ENCODE results near the gene MRGPRX4. TPM values are rescaled to one million over a fixed set of nuclear protein-coding genes. Genes with fewer than 3 reads are reported as not detected.
"Not testable (repeated sequence)": the region's sequence is repeated elsewhere in the genome, so short reads cannot be mapped to it uniquely, and the experiment has no call there.

The MRGPRX4 gene
- total RNA-seq, 1 experiment from 2014 or later, result not detected

- Mint-ChIP-seq H3K4me3 (ENCODE audit: low read depth, unreplicated experiment) (no peak overlapping the region), H3K27ac (ENCODE audit: unreplicated experiment) (no peak overlapping the region), H3K9me3 (ENCODE audit: low read depth, unreplicated experiment) (no peaks in the 10 kb centered on the region), H3K36me3 (ENCODE audit: insufficient read depth, unreplicated experiment) (no peaks in the 10 kb centered on the region), H3K27me3 (ENCODE audit: unreplicated experiment) (peaks cover 57% of the 10 kb centered on the region), H3K4me1 (ENCODE audit: low read depth, unreplicated experiment) (no peaks in the 10 kb centered on the region)
- intact Hi-C loops (cut with micrococcal nuclease; ENCODE audit: unreplicated experiment), result no loop called here
- no peak for TF ChIP-seq CTCF (IDR thresholded peaks at IDR 0.05; ENCODE audit: unreplicated experiment)
- DNase-seq, result no peak
- CTCF ChIA-PET, result no interaction called here
- no TSS peak for BruUV-seq (replicated peaks)
Measured at GRCh38 chr11:18188796-18189195, 16.2 kb downstream of the MRGPRX4 start.

- CTCF ChIA-PET; intact Hi-C loops (cut with micrococcal nuclease; ENCODE audit: unreplicated experiment): not testable (repeated sequence)
- peaks cover 62% of the 10 kb centered on the region for H3K27me3 Mint-ChIP-seq (ENCODE audit: unreplicated experiment)
Measured at GRCh38 chr11:18189476-18190245, 17.0 kb downstream of the MRGPRX4 start.

GRCh38 chr11:18191376-18191775 is 18.7 kb downstream of the MRGPRX4 start:
- Mint-ChIP-seq H3K36me3 (ENCODE audit: insufficient read depth, unreplicated experiment) (no peaks in the 10 kb centered on the region), H3K4me1 (ENCODE audit: low read depth, unreplicated experiment) (no peaks in the 10 kb centered on the region), H3K9me3 (ENCODE audit: low read depth, unreplicated experiment) (no peaks in the 10 kb centered on the region), H3K27me3 (ENCODE audit: unreplicated experiment) (peaks cover 63% of the 10 kb centered on the region), H3K27ac (ENCODE audit: unreplicated experiment) (no peak overlapping the region), H3K4me3 (ENCODE audit: low read depth, unreplicated experiment) (no peak overlapping the region)
- DNase-seq, result no peak
- CTCF ChIA-PET, result no interaction called here
- intact Hi-C loops (cut with micrococcal nuclease; ENCODE audit: unreplicated experiment), result no loop called here
- BruUV-seq (replicated peaks), result no TSS peak
- no peak for TF ChIP-seq CTCF (IDR thresholded peaks at IDR 0.05; ENCODE audit: unreplicated experiment)

More at GRCh38 chr11:18189476-18190245, 17.0 kb downstream of the MRGPRX4 start:
- BruUV-seq (replicated peaks); H3K4me1 Mint-ChIP-seq (ENCODE audit: low read depth, unreplicated experiment); H3K36me3 Mint-ChIP-seq (ENCODE audit: insufficient read depth, unreplicated experiment); H3K4me3 Mint-ChIP-seq (ENCODE audit: low read depth, unreplicated experiment); H3K27ac Mint-ChIP-seq (ENCODE audit: unreplicated experiment); DNase-seq; H3K9me3 Mint-ChIP-seq (ENCODE audit: low read depth, unreplicated experiment): not testable (repeated sequence)

GRCh38 chr11:18193010-18193409 is 20.4 kb downstream of the MRGPRX4 start:
- no TSS peak for BruUV-seq (replicated peaks)
- Mint-ChIP-seq H3K4me3 (ENCODE audit: low read depth, unreplicated experiment) (no peak overlapping the region), H3K4me1 (ENCODE audit: low read depth, unreplicated experiment) (no peaks in the 10 kb centered on the region), H3K36me3 (ENCODE audit: insufficient read depth, unreplicated experiment) (no peaks in the 10 kb centered on the region), H3K27me3 (ENCODE audit: unreplicated experiment) (peaks cover 63% of the 10 kb centered on the region), H3K27ac (ENCODE audit: unreplicated experiment) (no peak overlapping the region), H3K9me3 (ENCODE audit: low read depth, unreplicated experiment) (no peaks in the 10 kb centered on the region)
- no peak for TF ChIP-seq CTCF (IDR thresholded peaks at IDR 0.05; ENCODE audit: unreplicated experiment)
- no peak for DNase-seq
- intact Hi-C loops (cut with micrococcal nuclease; ENCODE audit: unreplicated experiment), result no loop called here
- CTCF ChIA-PET, result no interaction called here

- CTCF ChIA-PET, result no interaction called here
- BruUV-seq (replicated peaks), result no TSS peak
- DNase-seq, result no peak
- Mint-ChIP-seq H3K4me3 (ENCODE audit: low read depth, unreplicated experiment) (no peak overlapping the region), H3K27ac (ENCODE audit: unreplicated experiment) (no peak overlapping the region), H3K9me3 (ENCODE audit: low read depth, unreplicated experiment) (no peaks in the 10 kb centered on the region), H3K27me3 (ENCODE audit: unreplicated experiment) (peaks cover 60% of the 10 kb centered on the region), H3K4me1 (ENCODE audit: low read depth, unreplicated experiment) (no peaks in the 10 kb centered on the region), H3K36me3 (ENCODE audit: insufficient read depth, unreplicated experiment) (no peaks in the 10 kb centered on the region)
- TF ChIP-seq CTCF (IDR thresholded peaks at IDR 0.05; ENCODE audit: unreplicated experiment), result no peak
- intact Hi-C loops (cut with micrococcal nuclease; ENCODE audit: unreplicated experiment), result no loop called here
Measured at GRCh38 chr11:18196532-18196931, 23.9 kb downstream of the MRGPRX4 start.

GRCh38 chr11:18197738-18198137 is 25.1 kb downstream of the MRGPRX4 start:
- CTCF ChIA-PET; intact Hi-C loops (cut with micrococcal nuclease; ENCODE audit: unreplicated experiment); H3K4me3 Mint-ChIP-seq (ENCODE audit: low read depth, unreplicated experiment); DNase-seq; H3K27ac Mint-ChIP-seq (ENCODE audit: unreplicated experiment); H3K9me3 Mint-ChIP-seq (ENCODE audit: low read depth, unreplicated experiment); H3K4me1 Mint-ChIP-seq (ENCODE audit: low read depth, unreplicated experiment); H3K36me3 Mint-ChIP-seq (ENCODE audit: insufficient read depth, unreplicated experiment); BruUV-seq (replicated peaks): not testable (repeated sequence)
- peaks cover 60% of the 10 kb centered on the region for H3K27me3 Mint-ChIP-seq (ENCODE audit: unreplicated experiment)

Data from Calu3 (cell line).